ENCODE measurements around the gene CYP2W1.

Gene CYP2W1

GRCh38 chr7:967361-968082 lies 15.5 kb upstream of the CYP2W1 start:
- DNase-seq, result no peak

DNA sequence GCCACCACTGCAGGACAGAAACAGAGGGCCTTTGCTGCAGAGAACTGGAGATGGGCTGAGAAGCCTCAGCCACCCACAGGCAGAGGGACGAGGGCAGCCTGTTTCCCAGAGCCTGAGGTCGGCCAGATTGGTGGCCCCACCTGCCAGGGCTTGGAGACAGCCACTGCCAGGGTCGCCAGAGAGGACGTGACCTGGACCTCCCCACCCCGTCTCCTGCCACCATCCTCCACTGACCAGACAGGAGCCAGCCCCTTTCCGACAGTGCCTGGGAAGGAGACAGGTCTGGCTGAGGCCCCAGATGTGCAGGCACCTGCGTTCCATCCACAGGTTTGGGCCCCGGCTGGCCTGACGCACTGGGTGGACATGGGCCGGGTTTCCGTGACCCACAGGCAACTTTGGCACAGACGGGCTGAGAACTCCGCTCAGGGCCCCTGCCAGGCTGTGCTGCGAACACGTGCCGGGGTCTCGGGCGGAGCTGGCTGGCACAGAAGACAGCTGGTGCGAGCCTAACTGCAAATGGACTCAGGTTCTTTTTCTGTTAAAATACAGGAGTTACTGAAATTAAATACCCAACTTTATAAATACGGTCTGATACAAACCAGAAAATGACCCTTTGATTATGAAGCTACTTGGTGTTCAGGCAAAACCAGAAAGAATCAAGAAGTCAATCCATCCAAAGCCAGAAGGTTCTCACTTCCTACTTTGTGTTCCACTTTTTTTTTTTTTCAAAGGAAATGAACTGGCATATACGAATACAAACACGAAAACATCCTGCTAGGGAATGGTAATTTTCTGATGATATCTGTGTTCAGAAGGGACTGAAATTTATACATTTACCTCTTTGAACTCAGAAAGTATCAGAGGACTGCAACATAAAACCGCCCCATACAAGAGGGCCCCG lies 14.5 kb upstream of the CYP2W1 start:
- DNase-seq, result no peak

GRCh38 chr7:969403-969802 lies 13.6 kb upstream of the CYP2W1 start:
- no peak for DNase-seq

DNA sequence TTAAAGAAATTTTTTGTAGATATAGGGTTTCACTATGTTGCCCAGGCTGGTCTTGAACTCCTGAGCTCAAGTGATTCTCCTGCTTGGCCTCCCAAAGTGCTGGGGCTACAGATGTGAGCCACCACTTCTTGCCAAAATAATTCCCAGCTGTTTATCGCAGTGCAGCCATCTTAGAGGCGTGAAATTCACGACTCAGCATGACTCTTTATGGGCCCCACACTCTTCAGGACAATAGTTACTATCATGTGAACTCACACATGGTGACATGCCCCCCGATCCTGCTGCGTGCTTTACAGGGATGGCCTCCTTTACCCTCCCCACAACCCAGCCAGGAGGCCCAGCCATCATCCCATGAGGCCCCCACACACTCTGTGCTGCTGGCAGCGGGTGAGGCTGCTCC lies 12.2 kb upstream of the CYP2W1 start:
- no peak for DNase-seq

GRCh38 chr7:972110-972509 lies 10.9 kb upstream of the CYP2W1 start:
- DNase-seq, result no peak

DNA sequence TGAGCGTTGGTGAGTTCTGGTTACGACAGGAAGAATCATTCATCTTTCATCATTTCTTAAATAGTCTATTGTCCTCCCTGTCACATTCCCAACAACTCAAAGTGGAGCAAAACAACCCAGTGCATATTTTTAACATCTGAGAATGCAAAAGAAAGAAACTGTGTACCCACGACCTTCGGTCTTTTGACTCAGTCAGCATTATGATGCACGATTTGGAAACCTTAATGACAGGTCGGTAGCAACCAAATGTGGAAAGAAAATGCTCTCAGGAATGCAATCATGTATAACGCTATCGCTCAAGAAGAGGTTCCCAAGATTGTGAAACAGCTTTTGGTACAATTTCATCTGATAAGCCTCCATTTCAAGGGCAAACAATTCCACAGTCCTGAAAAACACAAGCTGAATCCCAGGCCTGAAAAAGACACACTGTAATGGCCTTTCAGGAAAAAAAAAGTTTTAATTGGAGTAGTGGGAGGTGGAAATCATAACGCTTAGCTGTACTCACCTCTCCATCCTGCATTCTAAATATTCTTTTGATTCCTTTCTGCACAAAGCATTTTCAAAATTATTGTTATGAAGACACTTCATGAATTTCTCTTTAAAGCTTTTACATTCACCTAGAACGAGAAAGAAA lies 10.2 kb upstream of the CYP2W1 start:
- DNase-seq, result no peak

DNA sequence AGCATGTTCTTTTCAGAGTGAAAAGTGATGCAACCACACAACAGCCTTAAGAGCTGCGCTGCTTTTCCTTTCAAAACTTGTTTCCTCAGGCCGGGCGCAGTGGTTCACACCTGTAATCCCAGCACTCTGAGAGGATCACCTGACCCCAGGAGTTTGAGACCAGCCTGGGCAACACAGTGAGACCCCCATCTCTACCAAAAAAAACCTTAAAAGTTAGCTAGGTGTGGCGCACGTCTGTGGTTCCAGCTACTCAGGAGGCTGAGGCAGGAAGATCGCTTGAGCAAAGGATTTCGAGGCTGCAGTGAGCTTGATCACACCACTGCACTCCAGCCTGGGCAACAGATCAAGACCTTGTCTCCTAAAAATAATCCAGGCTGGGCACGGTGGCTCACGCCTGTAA lies 9.7 kb upstream of the CYP2W1 start:
- DNase-seq, result no peak

DNA sequence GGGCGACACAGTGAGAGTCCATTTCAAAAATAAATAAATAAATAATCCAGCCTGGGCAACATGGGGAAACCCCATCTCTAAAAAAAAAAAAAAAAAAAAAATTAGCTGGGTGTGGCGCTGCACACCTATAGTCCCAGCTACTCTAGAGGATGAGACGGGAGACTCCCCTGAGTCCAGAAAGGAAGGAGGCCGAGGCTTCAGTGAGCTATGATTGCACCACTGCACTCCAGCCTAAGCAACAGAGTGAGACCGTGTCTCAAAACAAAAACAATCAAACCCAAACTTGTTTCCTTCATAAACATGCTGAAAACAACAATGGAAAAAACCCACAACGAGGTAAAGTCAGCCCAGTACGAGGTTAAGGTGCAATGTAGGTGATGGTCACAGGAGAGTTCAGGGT lies 8.8 kb upstream of the CYP2W1 start:
- no peak for DNase-seq

GRCh38 chr7:974820-975681 lies 7.9 kb upstream of the CYP2W1 start, which contains the start of gene COX19:
Gene COX19 (minus strand): TSS chr7:975549. CDS start chr7:975509, 40 bp downstream.
- DNase-seq, result peak; percentile 82 to 93

GRCh38 chr7:975702-976473 lies 7.1 kb upstream of the CYP2W1 start:
- no peak for DNase-seq

GRCh38 chr7:976901-977325 lies 6.1 kb upstream of the CYP2W1 start:
- no peak for DNase-seq

DNA sequence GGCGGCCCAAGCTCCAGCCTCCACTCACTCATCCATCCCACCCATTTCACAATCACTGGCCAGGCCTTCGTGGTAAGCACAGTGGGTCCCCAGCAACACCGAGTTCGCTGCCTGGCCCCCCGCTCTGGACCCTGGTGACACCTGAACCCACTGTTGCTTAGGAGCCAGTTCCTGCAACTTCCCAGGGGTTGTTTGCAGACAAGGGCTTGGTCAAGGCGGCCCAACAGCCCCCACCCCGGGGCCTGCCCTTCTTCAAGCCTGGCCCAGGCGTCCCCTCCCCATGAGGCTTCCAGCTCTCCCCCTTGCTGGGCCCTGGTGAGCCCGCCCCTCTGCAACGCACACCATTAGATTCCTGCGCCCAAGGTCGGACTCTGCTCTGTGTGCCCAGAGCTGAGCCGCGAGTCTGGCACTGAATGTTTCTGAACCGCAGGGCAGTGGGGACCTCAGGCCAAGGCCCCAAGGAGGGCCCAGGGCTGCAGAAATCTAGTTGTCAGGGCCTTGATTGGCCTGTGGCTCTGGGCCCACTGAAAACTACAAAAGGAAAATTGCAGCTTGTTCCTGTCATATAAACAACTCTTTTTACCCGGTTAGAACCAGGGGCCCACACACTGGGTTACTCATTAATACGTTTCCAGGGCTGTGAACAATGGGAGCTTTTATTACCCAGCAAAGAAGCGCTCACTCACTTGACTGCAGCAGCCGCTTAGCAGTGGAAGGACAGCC lies 5.5 kb upstream of the CYP2W1 start:
- no peak for DNase-seq

DNA sequence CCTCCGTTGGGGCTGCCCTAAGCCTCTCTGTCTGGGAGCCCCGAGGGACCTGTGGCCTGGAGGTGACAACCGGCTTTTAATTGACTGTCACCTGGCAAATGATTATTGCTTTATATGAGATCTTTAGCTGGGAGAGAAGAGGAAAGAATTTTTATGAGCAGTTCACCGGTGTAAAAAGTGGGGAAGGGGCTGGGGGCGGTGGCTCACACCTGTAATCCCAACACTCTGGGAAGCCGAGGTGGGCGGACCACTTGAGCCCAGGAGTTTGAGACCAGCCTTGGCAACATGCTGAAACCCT lies 5.0 kb upstream of the CYP2W1 start:
- DNase-seq, result no peak

DNA sequence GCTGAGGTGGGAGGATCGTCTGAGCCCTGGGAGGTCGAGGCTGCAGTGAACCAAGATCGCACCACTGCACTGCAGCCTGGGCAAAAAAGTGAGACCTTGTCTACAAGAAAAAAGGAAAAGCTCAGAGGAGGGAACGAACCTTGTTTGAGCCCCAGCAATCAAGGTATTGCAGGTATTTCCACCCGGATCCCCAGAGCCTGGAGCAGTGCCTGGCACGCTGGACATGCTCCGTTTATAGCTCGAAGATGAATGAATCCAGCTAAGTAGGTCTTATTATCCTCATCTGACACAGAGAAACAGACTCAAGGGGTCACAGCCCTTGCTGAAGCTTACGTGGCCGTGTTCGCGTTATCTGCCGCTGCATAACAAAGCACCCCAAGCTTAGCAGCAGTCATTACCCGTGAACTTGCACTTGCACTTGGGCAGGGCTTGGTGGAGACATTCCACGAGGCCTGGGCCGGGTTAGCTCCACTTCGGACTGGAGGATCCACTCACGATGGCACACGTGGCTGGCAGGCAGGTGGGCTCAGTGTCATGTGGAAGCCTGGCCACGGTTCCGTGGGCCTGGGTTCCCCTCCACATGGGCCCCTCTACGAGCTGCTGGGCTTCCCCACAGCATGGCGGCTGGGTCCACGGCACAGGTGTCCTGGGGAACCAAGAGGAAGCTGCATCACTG lies 4.4 kb upstream of the CYP2W1 start:
- DNase-seq, result no peak

DNA sequence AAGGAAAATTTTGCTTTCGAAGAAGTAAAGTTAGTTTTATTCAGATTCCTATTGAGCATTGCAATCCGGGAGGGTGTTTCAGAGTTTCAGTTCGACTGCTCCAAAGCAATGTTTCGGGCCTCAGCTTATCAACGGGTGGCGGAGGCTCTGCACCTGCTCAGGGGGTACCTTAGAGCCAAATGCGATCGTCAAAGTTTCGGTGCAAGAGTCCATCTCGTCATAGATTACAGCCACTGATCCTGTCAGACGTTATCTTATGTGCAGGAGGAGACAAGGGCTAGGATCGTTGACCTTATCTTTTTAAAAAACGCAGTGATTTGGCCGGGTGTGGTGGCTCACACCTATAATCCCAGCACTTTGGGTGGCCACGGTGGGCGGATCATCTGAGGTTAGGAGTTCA lies 3.8 kb upstream of the CYP2W1 start:
- DNase-seq, result no peak

GRCh38 chr7:979886-980571 lies 3.0 kb upstream of the CYP2W1 start:
- DNase-seq, result peak in 1 of 2 experiments; percentile 58

DNA sequence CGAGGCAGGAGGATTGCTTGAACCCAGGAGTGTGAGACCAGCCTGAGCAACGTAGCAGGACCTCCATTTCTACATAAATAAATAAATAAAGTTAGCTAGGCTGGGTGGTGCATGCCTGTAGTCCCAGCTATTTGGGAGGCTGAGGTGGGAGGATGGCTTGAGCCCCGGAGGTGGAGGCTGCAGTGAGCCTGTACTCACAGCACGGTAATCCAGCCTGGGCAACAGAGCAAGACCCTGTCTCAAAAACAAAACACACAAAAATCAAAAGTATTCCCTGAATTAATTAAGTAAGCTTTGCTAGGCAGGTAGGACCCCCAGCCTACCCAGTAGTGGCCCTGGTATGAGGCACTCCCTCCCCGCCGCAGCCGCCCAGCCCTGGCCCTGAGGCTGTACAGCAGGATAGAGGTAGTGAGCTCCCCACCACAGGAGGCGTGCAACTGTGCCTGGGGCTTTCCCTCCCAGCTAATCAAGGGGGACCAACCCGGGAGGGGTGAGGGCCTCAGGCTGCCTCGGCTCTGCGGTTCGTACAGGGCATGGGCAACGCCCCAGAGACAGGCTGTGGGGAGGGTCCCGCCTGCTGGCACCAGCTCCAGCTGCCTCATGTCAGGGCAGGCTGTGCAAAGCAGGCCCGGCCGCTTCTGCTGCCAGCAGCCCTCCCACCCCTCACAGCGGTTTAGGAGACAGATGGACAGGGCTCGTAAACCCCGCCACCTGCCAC lies 1.0 kb upstream of the CYP2W1 start:
- DNase-seq, result peak; percentile 45 to 63

DNA sequence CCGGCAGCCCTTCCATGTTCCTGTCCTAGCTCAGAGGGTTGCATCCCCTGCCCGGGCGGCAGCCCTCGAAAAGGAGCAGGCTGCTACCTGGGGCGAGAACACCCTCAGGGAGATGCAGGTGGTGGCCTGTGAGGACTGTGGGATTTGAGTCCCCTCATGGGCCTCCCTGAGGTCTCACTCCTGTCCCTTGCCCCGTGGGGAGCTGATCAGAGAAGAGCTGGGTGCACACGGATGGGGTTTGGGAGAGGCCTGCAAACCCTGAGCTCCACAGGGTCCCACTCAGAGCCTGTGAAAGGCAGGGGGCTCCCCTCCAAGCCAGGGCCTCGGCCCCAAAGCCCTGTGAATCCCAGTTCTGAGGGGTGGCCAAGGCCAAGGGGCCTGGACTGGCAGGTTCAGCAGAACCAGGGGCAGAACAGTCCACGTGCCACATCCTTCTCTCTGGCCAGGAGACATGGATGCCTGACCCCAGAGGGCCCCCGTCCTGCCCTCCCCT lies 424 bp upstream of the CYP2W1 start:
- no peak for DNase-seq

DNA sequence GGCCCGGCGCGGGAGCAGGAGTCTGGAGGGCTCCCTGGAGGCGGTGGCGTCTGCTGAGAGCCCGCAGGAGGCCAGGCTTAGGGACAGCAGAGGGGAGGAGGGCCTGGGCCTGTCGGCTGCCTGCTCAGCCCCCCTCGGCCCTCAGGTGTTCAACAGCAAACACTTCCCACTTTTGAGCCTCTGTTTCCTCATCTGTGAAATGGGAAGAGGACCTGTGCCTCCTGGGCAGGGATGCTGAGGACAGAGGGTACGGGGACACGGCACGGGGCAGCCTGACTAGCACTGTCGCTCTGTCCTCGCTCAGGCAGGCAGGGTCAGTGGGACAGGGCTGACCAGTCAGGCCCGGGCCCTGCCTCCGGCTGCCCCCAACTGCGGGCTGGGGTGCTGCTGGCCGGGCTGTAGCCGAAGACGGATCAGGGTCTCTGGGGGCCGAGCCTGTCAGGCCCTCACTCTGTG lies 663 bp downstream of the CYP2W1 start:
- no peak for DNase-seq

Measured in SHP77 (cell line).